HepG2 (cell line): ENCODE measurements around the gene ABCE1. TPM values are rescaled to one million over a fixed set of nuclear protein-coding genes. Genes with fewer than 3 reads are reported as not detected.

ENCODE experiments used
- ARNT ChIP-seq: fragments of 450-650 bp; IDR thresholded peaks from 2 replicates; pipeline ENCODE4 v1.6.1; 2017
- ARNT2 ChIP-seq: sonication (generic); formaldehyde crosslinking; IDR thresholded peaks from 2 replicates; pipeline ENCODE4 v1.8.0; 2022; ENCODE audit warnings: mild to moderate bottlenecking, low read depth, missing genetic modification reagents, moderate library complexity
- HMG20B ChIP-seq: conservative IDR thresholded peaks from 2 replicates; pipeline ENCODE4 v1.6.1; 2016; ENCODE audit warnings: missing genetic modification reagents, missing compliant biosample characterization
- JUND ChIP-seq: sonication (generic); formaldehyde crosslinking; IDR thresholded peaks from 2 replicates; pipeline ENCODE4 v1.8.0; 2022; ENCODE audit warnings: mild to moderate bottlenecking, missing genetic modification reagents
- POLR2AphosphoS2 ChIP-seq: IDR thresholded peaks from 2 replicates; pipeline ENCODE4 v1.6.1; 2011; ENCODE audit warnings: low read depth, low read length, improper control_type of control experiment
- SKI ChIP-seq: fragments of 450-650 bp; IDR thresholded peaks from one replicate; pipeline ENCODE4 v1.6.1; 2018; ENCODE audit warnings: mild to moderate bottlenecking; ENCODE audit not compliant: partially characterized antibody
- SMC3 ChIP-seq: IDR thresholded peaks from 2 replicates; pipeline ENCODE4 v1.6.1; 2011; ENCODE audit warnings: low read length, improper control_type of control experiment
- TEAD2 ChIP-seq: sonication (generic); formaldehyde crosslinking; IDR thresholded peaks from 2 replicates; pipeline ENCODE4 v1.9.0; 2021; ENCODE audit warnings: missing genetic modification reagents
- YY1 ChIP-seq: IDR thresholded peaks from 2 replicates; pipeline ENCODE4 v1.6.1; 2011; ENCODE audit warnings: low read length, low read depth, moderate library complexity, mild to moderate bottlenecking; ENCODE audit not compliant: insufficient read depth, insufficient replicate concordance
- ZBTB21 ChIP-seq: sonication (generic); formaldehyde crosslinking; IDR thresholded peaks from 2 replicates; pipeline ENCODE4 v1.4.0; 2020; ENCODE audit warnings: missing genetic modification reagents
- ZMYM4 ChIP-seq: sonication (generic); formaldehyde crosslinking; IDR thresholded peaks from 2 replicates; pipeline ENCODE4 v1.8.1; 2023; ENCODE audit warnings: mild to moderate bottlenecking, missing genetic modification reagents
- ZNF598 ChIP-seq: sonication (generic); formaldehyde crosslinking; IDR thresholded peaks from 2 replicates; pipeline ENCODE4 v1.5.1; 2020; ENCODE audit warnings: mild to moderate bottlenecking, missing genetic modification reagents, borderline replicate concordance
- ZNF652 ChIP-seq: IDR thresholded peaks from 2 replicates; pipeline ENCODE4 v1.6.1; 2016; ENCODE audit warnings: low read depth, borderline replicate concordance
- polyA plus RNA-seq, 8 experiments: library from polyadenylated mRNA; depleted of rRNA in 3 of 8; stranded (reverse) in 7 of 8; unstranded in 1 of 8; fragments of >200 nt; fragmentation: Illumina TruSeq in 4 of 8; extraction: Trizol in 4 of 8; gene quantifications; 2 replicates each; pipeline versions ENCODE4 v1.2.1 to v1.2.3, GENCODE V29; 2011 to 2016; ENCODE audit warnings: low read depth in 4 of 8, missing spikeins in 1 of 8, mixed read lengths in 1 of 8; ENCODE audit not compliant: insufficient read depth in 1 of 8
- total RNA-seq, 5 experiments: library from RNA; depleted of rRNA; stranded (reverse); fragments of >200 nt; fragmentation: Illumina TruSeq; extraction: Trizol; gene quantifications; 2 replicates each; pipeline ENCODE4 v1.2.3, GENCODE V29; 2016; ENCODE audit warnings: low read depth in 1 of 5
- TF ChIP-seq, protein P1 (sequence below): sonication (generic); formaldehyde crosslinking; IDR thresholded peaks from 2 replicates; pipeline ENCODE4 v1.5.1; 2020; ENCODE audit warnings: mild to moderate bottlenecking, moderate library complexity, missing genetic modification reagents
- TF ChIP-seq, protein P2 (sequence below): sonication (generic); formaldehyde crosslinking; IDR thresholded peaks from 2 replicates; pipeline ENCODE4 v1.8.0; 2023; ENCODE audit warnings: mild to moderate bottlenecking, missing genetic modification reagents
- TF ChIP-seq, protein P3 (sequence below): sonication (generic); formaldehyde crosslinking; IDR thresholded peaks from 2 replicates; pipeline ENCODE4 v1.5.0; 2020; ENCODE audit warnings: mild to moderate bottlenecking, low read depth, missing genetic modification reagents, borderline replicate concordance
- TF ChIP-seq, protein P4 (sequence below): sonication (generic); formaldehyde crosslinking; IDR thresholded peaks from 2 replicates; pipeline ENCODE4 v1.9.0; 2021; ENCODE audit warnings: missing genetic modification reagents, borderline replicate concordance
- TF ChIP-seq, protein P5 (sequence below): sonication (generic); formaldehyde crosslinking; IDR thresholded peaks from 2 replicates; pipeline ENCODE4 v1.8.0; 2022; ENCODE audit warnings: mild to moderate bottlenecking, missing genetic modification reagents
- TF ChIP-seq, protein P6 (sequence below): IDR thresholded peaks from 2 replicates; pipeline ENCODE4 v1.4.0; 2020; ENCODE audit warnings: mild to moderate bottlenecking, missing genetic modification reagents

The ABCE1 gene
- total and polyA plus RNA-seq, 2 of the 13 experiments (the other 11 are each of a cell fraction or from before 2014, with no cell fraction given), result 50.8 to 139 TPM

DNA sequence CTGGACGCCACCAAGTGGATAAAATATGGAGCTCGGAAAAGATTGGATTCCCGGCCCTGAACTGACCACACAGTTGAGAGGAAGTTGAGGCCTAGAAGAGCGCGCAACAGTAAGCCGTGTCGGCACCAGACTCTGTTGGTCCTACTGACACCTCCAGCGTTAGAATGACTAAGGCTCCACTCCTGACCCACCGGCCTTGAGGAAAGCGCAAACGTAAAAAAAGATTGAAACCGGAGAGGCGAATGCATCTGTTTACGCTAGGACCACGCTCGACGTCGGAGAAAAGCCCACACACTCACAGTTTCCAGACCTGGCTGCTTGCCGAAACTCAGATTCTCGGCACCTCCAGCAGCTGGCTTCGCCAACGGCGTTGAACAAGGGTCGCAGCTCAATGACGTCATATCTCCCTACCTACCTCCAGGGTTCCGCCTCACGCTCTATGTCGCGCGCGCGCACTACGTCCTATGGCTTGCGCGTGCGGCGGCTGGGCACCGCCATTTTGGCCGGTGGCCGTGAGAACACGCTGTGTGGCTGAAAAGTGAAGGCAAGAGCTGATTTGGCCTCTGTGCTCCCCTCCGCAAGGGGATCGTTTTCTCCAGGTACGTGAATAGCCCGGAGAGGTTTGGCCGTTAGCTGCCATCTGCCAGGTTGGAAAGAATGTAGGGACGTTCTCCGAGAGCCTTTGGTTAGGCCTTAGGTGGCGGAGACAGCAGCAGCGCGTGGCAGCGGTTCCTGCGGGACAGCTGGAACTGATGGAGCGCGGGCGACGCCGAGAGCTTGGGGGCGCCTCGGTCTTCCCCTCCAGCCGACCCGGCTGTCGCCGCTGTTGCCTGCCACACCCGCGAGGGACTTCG, at the start of gene ABCE1, which contains the start of gene ANAPC10 (continued):
- TF ChIP-seq, protein P1, sequence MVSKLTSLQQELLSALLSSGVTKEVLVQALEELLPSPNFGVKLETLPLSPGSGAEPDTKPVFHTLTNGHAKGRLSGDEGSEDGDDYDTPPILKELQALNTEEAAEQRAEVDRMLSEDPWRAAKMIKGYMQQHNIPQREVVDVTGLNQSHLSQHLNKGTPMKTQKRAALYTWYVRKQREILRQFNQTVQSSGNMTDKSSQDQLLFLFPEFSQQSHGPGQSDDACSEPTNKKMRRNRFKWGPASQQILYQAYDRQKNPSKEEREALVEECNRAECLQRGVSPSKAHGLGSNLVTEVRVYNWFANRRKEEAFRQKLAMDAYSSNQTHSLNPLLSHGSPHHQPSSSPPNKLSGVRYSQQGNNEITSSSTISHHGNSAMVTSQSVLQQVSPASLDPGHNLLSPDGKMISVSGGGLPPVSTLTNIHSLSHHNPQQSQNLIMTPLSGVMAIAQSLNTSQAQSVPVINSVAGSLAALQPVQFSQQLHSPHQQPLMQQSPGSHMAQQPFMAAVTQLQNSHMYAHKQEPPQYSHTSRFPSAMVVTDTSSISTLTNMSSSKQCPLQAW, result peak; percentile 83
- TF ChIP-seq, protein P2, sequence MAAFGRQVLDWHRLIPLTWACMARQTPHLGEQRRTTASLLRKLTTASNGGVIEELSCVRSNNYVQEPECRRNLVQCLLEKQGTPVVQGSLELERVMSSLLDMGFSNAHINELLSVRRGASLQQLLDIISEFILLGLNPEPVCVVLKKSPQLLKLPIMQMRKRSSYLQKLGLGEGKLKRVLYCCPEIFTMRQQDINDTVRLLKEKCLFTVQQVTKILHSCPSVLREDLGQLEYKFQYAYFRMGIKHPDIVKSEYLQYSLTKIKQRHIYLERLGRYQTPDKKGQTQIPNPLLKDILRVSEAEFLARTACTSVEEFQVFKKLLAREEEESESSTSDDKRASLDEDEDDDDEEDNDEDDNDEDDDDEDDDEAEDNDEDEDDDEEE (CRISPR knock-in tag), result no peak
- TF ChIP-seq JUND (peak; percentile 12; the same call in 1 of the 2 replicates), SMC3 (0 out of 2 replicates have a peak, but pooled peaks have one; percentile 8), SKI (no peak), ZNF598 (CRISPR knock-in tag) (peak; percentile 97; the same call in 1 of the 2 replicates), ZNF652 (CRISPR knock-in tag) (no peak), POLR2AphosphoS2 (no peak), ZMYM4 (CRISPR knock-in tag) (peak; percentile 99), TEAD2 (no peak; the same call in 1 of the 2 replicates), YY1 (peak; percentile 98), HMG20B (no peak), ARNT2 (CRISPR knock-in tag) (peak; percentile 88), ARNT (no peak), ZBTB21 (CRISPR knock-in tag) (peak; percentile 88)
- TF ChIP-seq, protein P3, sequence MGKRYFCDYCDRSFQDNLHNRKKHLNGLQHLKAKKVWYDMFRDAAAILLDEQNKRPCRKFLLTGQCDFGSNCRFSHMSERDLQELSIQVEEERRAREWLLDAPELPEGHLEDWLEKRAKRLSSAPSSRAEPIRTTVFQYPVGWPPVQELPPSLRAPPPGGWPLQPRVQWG, result no peak
- TF ChIP-seq, protein P4, sequence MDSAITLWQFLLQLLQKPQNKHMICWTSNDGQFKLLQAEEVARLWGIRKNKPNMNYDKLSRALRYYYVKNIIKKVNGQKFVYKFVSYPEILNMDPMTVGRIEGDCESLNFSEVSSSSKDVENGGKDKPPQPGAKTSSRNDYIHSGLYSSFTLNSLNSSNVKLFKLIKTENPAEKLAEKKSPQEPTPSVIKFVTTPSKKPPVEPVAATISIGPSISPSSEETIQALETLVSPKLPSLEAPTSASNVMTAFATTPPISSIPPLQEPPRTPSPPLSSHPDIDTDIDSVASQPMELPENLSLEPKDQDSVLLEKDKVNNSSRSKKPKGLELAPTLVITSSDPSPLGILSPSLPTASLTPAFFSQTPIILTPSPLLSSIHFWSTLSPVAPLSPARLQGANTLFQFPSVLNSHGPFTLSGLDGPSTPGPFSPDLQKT (CRISPR knock-in tag), result no peak
- TF ChIP-seq, protein P5, sequence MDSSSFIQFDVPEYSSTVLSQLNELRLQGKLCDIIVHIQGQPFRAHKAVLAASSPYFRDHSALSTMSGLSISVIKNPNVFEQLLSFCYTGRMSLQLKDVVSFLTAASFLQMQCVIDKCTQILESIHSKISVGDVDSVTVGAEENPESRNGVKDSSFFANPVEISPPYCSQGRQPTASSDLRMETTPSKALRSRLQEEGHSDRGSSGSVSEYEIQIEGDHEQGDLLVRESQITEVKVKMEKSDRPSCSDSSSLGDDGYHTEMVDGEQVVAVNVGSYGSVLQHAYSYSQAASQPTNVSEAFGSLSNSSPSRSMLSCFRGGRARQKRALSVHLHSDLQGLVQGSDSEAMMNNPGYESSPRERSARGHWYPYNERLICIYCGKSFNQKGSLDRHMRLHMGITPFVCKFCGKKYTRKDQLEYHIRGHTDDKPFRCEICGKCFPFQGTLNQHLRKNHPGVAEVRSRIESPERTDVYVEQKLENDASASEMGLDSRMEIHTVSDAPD (CRISPR knock-in tag), result peak; percentile 84
- TF ChIP-seq, protein P6, sequence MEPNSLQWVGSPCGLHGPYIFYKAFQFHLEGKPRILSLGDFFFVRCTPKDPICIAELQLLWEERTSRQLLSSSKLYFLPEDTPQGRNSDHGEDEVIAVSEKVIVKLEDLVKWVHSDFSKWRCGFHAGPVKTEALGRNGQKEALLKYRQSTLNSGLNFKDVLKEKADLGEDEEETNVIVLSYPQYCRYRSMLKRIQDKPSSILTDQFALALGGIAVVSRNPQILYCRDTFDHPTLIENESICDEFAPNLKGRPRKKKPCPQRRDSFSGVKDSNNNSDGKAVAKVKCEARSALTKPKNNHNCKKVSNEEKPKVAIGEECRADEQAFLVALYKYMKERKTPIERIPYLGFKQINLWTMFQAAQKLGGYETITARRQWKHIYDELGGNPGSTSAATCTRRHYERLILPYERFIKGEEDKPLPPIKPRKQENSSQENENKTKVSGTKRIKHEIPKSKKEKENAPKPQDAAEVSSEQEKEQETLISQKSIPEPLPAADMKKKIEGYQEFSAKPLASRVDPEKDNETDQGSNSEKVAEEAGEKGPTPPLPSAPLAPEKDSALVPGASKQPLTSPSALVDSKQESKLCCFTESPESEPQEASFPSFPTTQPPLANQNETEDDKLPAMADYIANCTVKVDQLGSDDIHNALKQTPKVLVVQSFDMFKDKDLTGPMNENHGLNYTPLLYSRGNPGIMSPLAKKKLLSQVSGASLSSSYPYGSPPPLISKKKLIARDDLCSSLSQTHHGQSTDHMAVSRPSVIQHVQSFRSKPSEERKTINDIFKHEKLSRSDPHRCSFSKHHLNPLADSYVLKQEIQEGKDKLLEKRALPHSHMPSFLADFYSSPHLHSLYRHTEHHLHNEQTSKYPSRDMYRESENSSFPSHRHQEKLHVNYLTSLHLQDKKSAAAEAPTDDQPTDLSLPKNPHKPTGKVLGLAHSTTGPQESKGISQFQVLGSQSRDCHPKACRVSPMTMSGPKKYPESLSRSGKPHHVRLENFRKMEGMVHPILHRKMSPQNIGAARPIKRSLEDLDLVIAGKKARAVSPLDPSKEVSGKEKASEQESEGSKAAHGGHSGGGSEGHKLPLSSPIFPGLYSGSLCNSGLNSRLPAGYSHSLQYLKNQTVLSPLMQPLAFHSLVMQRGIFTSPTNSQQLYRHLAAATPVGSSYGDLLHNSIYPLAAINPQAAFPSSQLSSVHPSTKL, result peak; percentile 66
